H1 (cell line): ENCODE measurements around the gene NR3C2. TPM values are rescaled to one million over a fixed set of nuclear protein-coding genes. Genes with fewer than 3 reads are reported as not detected.

ENCODE experiments used
- CTCF ChIA-PET: fragments of 300-600 bp; sonication (Branson Sonifier 250); formaldehyde crosslinking; loops from one replicate; lab custom pipeline; 2021; ENCODE audit not compliant: partially characterized antibody; lab: Charles Lee
- POLR2A ChIA-PET: fragments of 300-600 bp; sonication (Branson Sonifier 250); formaldehyde crosslinking; loops from one replicate; lab custom pipeline; 2021; ENCODE audit warnings: inconsistent platforms; ENCODE audit not compliant: partially characterized antibody; lab: Charles Lee
- DNase-seq, 2 experiments: peaks; one replicate each; pipeline versions ENCODE4 v3.0.0 to v3.0.0-alpha.2; 2010 to 2022; ENCODE audit warnings: low spot score in 2 of 2, low read depth in 1 of 2, mixed read lengths in 1 of 2
- FAIRE-seq: peaks from 2 replicates; lab custom pipeline; 2011; peaks lifted over from hg19 to GRCh38; lab: Jason Lieb, UNC
- H2AFZ ChIP-seq: 2 replicates; pipeline ENCODE4 v1.8.1; 2012; ENCODE audit warnings: low read length, inconsistent platforms
- H2AK5ac ChIP-seq: 2 replicates; pipeline ENCODE4 v1.6.1; 2013; ENCODE audit warnings: low read depth, low read length
- H2BK120ac ChIP-seq: replicated peaks from 2 replicates; pipeline ENCODE3; 2013; ENCODE audit warnings: low read depth, low read length, inconsistent platforms
- H2BK12ac ChIP-seq: 2 replicates; pipeline ENCODE4 v1.6.1; 2013; ENCODE audit warnings: low read depth, low read length
- H2BK15ac ChIP-seq: 2 replicates; pipeline ENCODE4 v1.6.1; 2013; ENCODE audit warnings: low read length
- H2BK20ac ChIP-seq: 2 replicates; pipeline ENCODE4 v1.6.1; 2013; ENCODE audit warnings: low read length
- H2BK5ac ChIP-seq: 2 replicates; pipeline ENCODE4 v1.6.1; 2013; ENCODE audit warnings: low read depth, low read length
- H3K14ac ChIP-seq: 2 replicates; pipeline ENCODE4 v1.6.1; 2013; ENCODE audit warnings: inconsistent platforms; ENCODE audit not compliant: insufficient read length
- H3K18ac ChIP-seq: 2 replicates; pipeline ENCODE4 v1.6.1; 2013; ENCODE audit warnings: low read length; ENCODE audit errors: extremely low read depth
- H3K23ac ChIP-seq: 2 replicates; pipeline ENCODE4 v1.6.1; 2013; ENCODE audit warnings: inconsistent platforms; ENCODE audit not compliant: insufficient read length
- H3K23me2 ChIP-seq: 2 replicates; pipeline ENCODE4 v1.6.1; 2013; ENCODE audit warnings: low read depth, low read length
- H3K27ac ChIP-seq: 2 replicates; pipeline ENCODE4 v1.6.1; 2011; ENCODE audit warnings: low read depth, low read length, inconsistent platforms
- H3K27me3 ChIP-seq, 4 experiments: replicated peaks in 1 of 4; 1 replicate in 1 of 4; 2 replicates in 3 of 4; pipeline versions ENCODE4 v1.6.1 to v1.8.1; 2011 to 2013; ENCODE audit warnings: low read length in 3 of 4, mild to moderate bottlenecking in 3 of 4, inconsistent platforms in 2 of 4, mixed read lengths in 2 of 4, moderate library complexity in 1 of 4; ENCODE audit not compliant: control insufficient read depth in 3 of 4, insufficient read depth in 3 of 4; ENCODE audit errors: extremely low read depth in 1 of 4
- H3K36me3 ChIP-seq, 4 experiments: 2 replicates each; pipeline versions ENCODE4 v1.6.1 to v1.8.1; 2011 to 2013; ENCODE audit warnings: mild to moderate bottlenecking in 4 of 4, low read length in 3 of 4, moderate library complexity in 2 of 4, control low read depth in 1 of 4, inconsistent platforms in 1 of 4; ENCODE audit not compliant: insufficient read depth in 4 of 4, control insufficient read depth in 2 of 4
- H3K4ac ChIP-seq: replicated peaks from 2 replicates; pipeline ENCODE3; 2013; ENCODE audit warnings: low read length, low read depth, mixed read lengths, inconsistent platforms; ENCODE audit not compliant: insufficient read length
- H3K4me1 ChIP-seq, 4 experiments: replicated peaks in 1 of 4; 1 replicate in 1 of 4; 2 replicates in 3 of 4; pipeline versions ENCODE4 v1.6.1 to v1.8.1; 2011 to 2013; ENCODE audit warnings: low read length in 3 of 4, inconsistent platforms in 2 of 4, mixed read lengths in 1 of 4; ENCODE audit not compliant: insufficient read depth in 4 of 4, control insufficient read depth in 3 of 4
- H3K4me2 ChIP-seq, 2 experiments: 2 replicates each; pipeline versions ENCODE4 v1.6.1 to v1.8.1; 2011 to 2013; ENCODE audit warnings: low read depth in 2 of 2, low read length in 2 of 2, control low read depth in 1 of 2, inconsistent platforms in 1 of 2, mild to moderate bottlenecking in 1 of 2; ENCODE audit not compliant: insufficient read depth in 1 of 2
- H3K4me3 ChIP-seq, 4 experiments: fragments of 200-600, 300-600 bp in 1 of 4; sonication (generic), shearing (Covaris generic), sonication (Bioruptor Twin) in 1 of 4; 2 replicates each; pipeline versions ENCODE4 v1.5.1 to v1.8.1; 2011 to 2016; ENCODE audit warnings: low read length in 4 of 4, low read depth in 3 of 4, control low read depth in 2 of 4, inconsistent platforms in 2 of 4, mild to moderate bottlenecking in 2 of 4, mixed read lengths in 1 of 4, moderate library complexity in 1 of 4; ENCODE audit not compliant: insufficient read depth in 2 of 4; ENCODE audit errors: extremely low read depth in 1 of 4
- H3K56ac ChIP-seq: replicated peaks from 2 replicates; pipeline ENCODE3; 2013; ENCODE audit warnings: low read depth, mild to moderate bottlenecking, mixed read lengths, low read length, inconsistent platforms; ENCODE audit not compliant: insufficient read length
- H3K79me1 ChIP-seq: 2 replicates; pipeline ENCODE4 v1.6.1; 2013; ENCODE audit warnings: low read depth, low read length, control low read depth
- H3K79me2 ChIP-seq, 2 experiments: 2 replicates each; pipeline versions ENCODE4 v1.6.1 to v1.8.1; 2012 to 2013; ENCODE audit warnings: low read length in 2 of 2, mild to moderate bottlenecking in 2 of 2, inconsistent platforms in 1 of 2; ENCODE audit not compliant: insufficient read depth in 2 of 2, control insufficient read depth in 1 of 2
- H3K9ac ChIP-seq, 4 experiments: replicated peaks in 1 of 4; 1 replicate in 1 of 4; 2 replicates in 3 of 4; pipeline versions ENCODE4 v1.6.1 to v1.8.1; 2011 to 2013; ENCODE audit warnings: low read depth in 3 of 4, low read length in 3 of 4, control low read depth in 2 of 4, mild to moderate bottlenecking in 2 of 4, moderate library complexity in 2 of 4, inconsistent platforms in 1 of 4; ENCODE audit errors: extremely low read depth in 1 of 4
- H3K9me3 ChIP-seq, 2 experiments: 2 replicates each; pipeline versions ENCODE4 v1.6.1 to v1.8.1; 2012 to 2013; ENCODE audit warnings: mild to moderate bottlenecking in 2 of 2, moderate library complexity in 2 of 2, control low read depth in 1 of 2, inconsistent platforms in 1 of 2, low read depth in 1 of 2, low read length in 1 of 2, mixed read lengths in 1 of 2; ENCODE audit not compliant: insufficient read depth in 2 of 2
- H4K20me1 ChIP-seq, 2 experiments: replicated peaks in 1 of 2; 2 replicates each; pipeline versions ENCODE3 to v1.8.1; 2011 to 2013; ENCODE audit warnings: inconsistent platforms in 2 of 2, low read length in 2 of 2, mild to moderate bottlenecking in 1 of 2; ENCODE audit not compliant: insufficient read depth in 2 of 2, control insufficient read depth in 1 of 2
- H4K5ac ChIP-seq: 2 replicates; pipeline ENCODE4 v1.6.1; 2013; ENCODE audit warnings: low read length, low read depth, mixed read lengths, inconsistent platforms; ENCODE audit not compliant: insufficient read length
- H4K8ac ChIP-seq: 2 replicates; pipeline ENCODE4 v1.8.0; 2013; ENCODE audit warnings: mild to moderate bottlenecking, moderate library complexity, low read length, inconsistent platforms; ENCODE audit not compliant: insufficient read depth; ENCODE audit errors: extremely low read depth
- H4K91ac ChIP-seq: replicated peaks from 2 replicates; pipeline ENCODE3; 2013; ENCODE audit warnings: low read length, mixed read lengths, inconsistent platforms; ENCODE audit not compliant: insufficient read length
- CHD2 ChIP-seq: IDR thresholded peaks from 2 replicates; pipeline ENCODE4 v1.6.1; 2012; ENCODE audit warnings: low read length, improper control_type of control experiment
- EGR1 ChIP-seq: IDR thresholded peaks from 2 replicates; pipeline ENCODE4 v1.6.1; 2011; ENCODE audit warnings: low read depth, low read length, borderline replicate concordance
- EZH2 ChIP-seq: fragments of 200-600 bp; sonication (generic); IDR thresholded peaks from 2 replicates; pipeline ENCODE4 v1.7.1; 2012; ENCODE audit warnings: low read depth, mild to moderate bottlenecking, moderate library complexity, low read length, inconsistent platforms; ENCODE audit not compliant: severe bottlenecking
- GTF2F1 ChIP-seq: IDR thresholded peaks from 2 replicates; pipeline ENCODE4 v1.6.1; 2012; ENCODE audit warnings: low read depth, low read length, improper control_type of control experiment, borderline replicate concordance
- HDAC6 ChIP-seq: IDR thresholded peaks from one replicate; pipeline ENCODE4 v1.7.1; 2012; ENCODE audit warnings: low read depth, mild to moderate bottlenecking, inconsistent platforms, low read length, moderate library complexity
- KDM5A ChIP-seq: fragments of 200-600 bp; IDR thresholded peaks from 2 replicates; pipeline ENCODE4 v1.7.1; 2012; ENCODE audit warnings: mild to moderate bottlenecking, low read length, inconsistent platforms, mixed read lengths
- NRF1 ChIP-seq: IDR thresholded peaks from 2 replicates; pipeline ENCODE4 v1.6.1; 2011; ENCODE audit warnings: mild to moderate bottlenecking, low read depth, low read length, improper control_type of control experiment
- PHF8 ChIP-seq: fragments of 200-600 bp; sonication (generic); conservative IDR thresholded peaks from 2 replicates; pipeline ENCODE4 v1.7.1; 2012; ENCODE audit warnings: low read depth, mild to moderate bottlenecking, inconsistent platforms, low read length, moderate library complexity
- POLR2AphosphoS5 ChIP-seq: IDR thresholded peaks from 2 replicates; pipeline ENCODE4 v1.6.1; 2011; ENCODE audit warnings: low read depth, low read length
- RBBP5 ChIP-seq: IDR thresholded peaks from 2 replicates; pipeline ENCODE4 v1.7.1; 2012; ENCODE audit warnings: low read depth, mild to moderate bottlenecking, inconsistent platforms, low read length, moderate library complexity, borderline replicate concordance
- RFX5 ChIP-seq: IDR thresholded peaks from 2 replicates; pipeline ENCODE4 v1.6.1; 2011; ENCODE audit warnings: low read depth, low read length, improper control_type of control experiment, borderline replicate concordance
- SIN3A ChIP-seq, 2 experiments: IDR thresholded peaks in 1 of 2; conservative IDR thresholded peaks in 1 of 2; 2 replicates each; pipeline ENCODE4 v1.6.1; 2011 to 2012; ENCODE audit warnings: low read length in 2 of 2, improper control_type of control experiment in 1 of 2, low read depth in 1 of 2, mild to moderate bottlenecking in 1 of 2
- SP1 ChIP-seq: IDR thresholded peaks from 2 replicates; pipeline ENCODE4 v1.6.1; 2011; ENCODE audit warnings: low read depth, low read length
- SP4 ChIP-seq: IDR thresholded peaks from 2 replicates; pipeline ENCODE4 v1.6.1; 2012; ENCODE audit warnings: low read length, inconsistent platforms
- TBP ChIP-seq: IDR thresholded peaks from 2 replicates; pipeline ENCODE4 v1.6.1; 2011; ENCODE audit warnings: low read depth, low read length, improper control_type of control experiment
- ZNF274 ChIP-seq: IDR thresholded peaks from 2 replicates; pipeline ENCODE4 v1.7.0; 2012; ENCODE audit warnings: low read length, borderline replicate concordance; ENCODE audit errors: extremely low read depth
- WGBS, 2 experiments: shearing (Covaris generic) in 1 of 2; methylation state at CpG; one replicate each; pipeline versions ENCODE4 v1.1.6 to v1.1.7; 2013 to 2015; ENCODE audit warnings: low lambda C conversion rate in 2 of 2, mixed read lengths in 2 of 2, inconsistent platforms in 1 of 2, low coverage in 1 of 2, missing lambda C conversion rate in 1 of 2; ENCODE audit not compliant: insufficient replicate concordance in 2 of 2, insufficient coverage in 1 of 2, insufficient read length in 1 of 2; ENCODE audit errors: extremely low coverage in 1 of 2, missing lambda C conversion rate in 1 of 2; 5-methylcytosine and 5-hydroxymethylcytosine counted together
- polyA plus RNA-seq, 7 experiments: library from polyadenylated mRNA; depleted of rRNA in 3 of 7; stranded (reverse) in 5 of 7; unstranded in 2 of 7; fragments of >200 nt in 5 of 7; fragments of 200-250 nt in 2 of 7; gene quantifications; 1 replicate in 5 of 7; 2 replicates in 1 of 7; 4 replicates in 1 of 7; pipeline versions ENCODE4 v1.2.1 to v1.2.3, GENCODE V29; 2011 to 2013; ENCODE audit warnings: missing spikeins in 2 of 7, mixed read lengths in 2 of 7
- total RNA-seq: library from RNA; stranded (reverse); fragmentation: NEBNext Ultra II Directional; extraction: Animal tissue kit (Norgen Biotek cat#: 25700); gene quantifications from 2 replicates; pipeline ENCODE4 v1.2.1, GENCODE V29; 2021

Gene NR3C2
- total and polyA plus RNA-seq, 2 of the 8 experiments (the other 6 are each of a cell fraction or from before 2014, with no cell fraction given) = 0.80 to 3.9 TPM

DNA sequence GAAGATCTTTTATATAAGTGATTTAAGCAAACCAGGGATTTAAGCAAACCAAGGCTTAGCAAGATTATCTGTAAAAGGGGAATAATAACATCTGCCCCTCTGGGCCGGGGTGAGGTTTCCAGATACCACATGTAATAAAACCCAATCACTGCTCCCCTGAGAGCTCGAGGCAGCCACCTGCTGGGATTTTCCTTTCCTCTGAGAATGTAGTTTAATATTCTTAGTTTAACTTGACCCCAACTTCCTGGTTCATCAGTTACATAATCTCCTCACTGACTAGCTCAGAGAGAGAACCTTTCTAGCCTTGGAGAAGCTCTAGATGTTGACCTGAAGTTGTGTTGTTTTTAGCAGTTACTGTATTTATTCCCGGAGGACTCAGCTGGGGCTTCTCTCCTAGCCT is 387.9 kb downstream of the NR3C2 start:
- Histone ChIP-seq H4K8ac (no peak overlapping the region), H2BK15ac (no peak overlapping the region), H3K9ac (no peak overlapping the region), H3K27me3 (no peaks in the 10 kb centered on the region), H2AK5ac (no peak overlapping the region), H3K4me3 (no peak overlapping the region), H3K56ac (no peak overlapping the region), H2BK12ac (no peak overlapping the region), H3K27ac (no peak overlapping the region), H3K18ac (no peak overlapping the region), H4K20me1 (no peaks in the 10 kb centered on the region), H2AFZ (no peak overlapping the region), H3K23me2 (no peaks in the 10 kb centered on the region), H3K4me2 (no peak overlapping the region), H3K79me1 (no peaks in the 10 kb centered on the region), H3K79me2 (no peaks in the 10 kb centered on the region), H3K4ac (no peak overlapping the region), H3K36me3 (no peaks in the 10 kb centered on the region), H4K5ac (no peak overlapping the region), H2BK5ac (no peak overlapping the region), H3K9me3 (no peaks in the 10 kb centered on the region), H3K4me1 (peaks cover 0 to 13% (median 3%) of the 10 kb centered on the region in 4 experiments; a peak in 4 of 7 replicates), H3K14ac (no peak overlapping the region), H2BK120ac (no peak overlapping the region), H2BK20ac (no peak overlapping the region), H3K23ac (no peak overlapping the region), H4K91ac (no peak overlapping the region)
- DNase-seq (no peak), FAIRE-seq (no peak)
- CTCF ChIA-PET = interaction anchor here (1.2 to 1.4 kb wide), 3 partner anchors 16 to 26 kb away, joined by 3 to 4 read pairs (median 4); no protein-coding TSS in a partner anchor
- 86% methylated on average over 3 of the region's 3 CpGs; no CpG with 5 or more reads in 1 of the 2 experiments for WGBS, 2 experiments
- POLR2A ChIA-PET = no interaction called here
- TF ChIP-seq RFX5 (no peak), NRF1 (no peak), POLR2AphosphoS5 (no peak), HDAC6 (no peak), KDM5A (no peak), GTF2F1 (no peak), RBBP5 (no peak), EZH2 (no peak), SP1 (no peak), SIN3A (conservative IDR thresholded peaks at IDR 0.05 in 1 of 2, IDR thresholded peaks at IDR 0.05 in 1 of 2; ENCODE audit: low read depth in 1 of 2, low read length in 2 of 2) (no peak), TBP (no peak), CHD2 (no peak), PHF8 (no peak), EGR1 (no peak), ZNF274 (no peak), SP4 (no peak)
